Transverse colon (tissue), 4 donors: ENCODE data around the gene PDGFD. TPM values are rescaled to one million over a fixed set of nuclear protein-coding genes. Genes with fewer than 3 reads are reported as not detected.

ENCODE experiments used
- DNase-seq: peaks from one replicate; pipeline ENCODE4 v3.0.0-alpha.2; 2019
- H3K27ac ChIP-seq, 4 donors: fragments of 200-600 bp; sonication (generic); 2 replicates each; pipeline ENCODE4 v1.5.1; 2016 to 2018; ENCODE audit warnings: inconsistent platforms in 4 of 4
- H3K27me3 ChIP-seq: fragments of 200-600 bp; sonication (generic); 2 replicates; pipeline ENCODE4 v1.5.1; 2017; ENCODE audit warnings: inconsistent platforms
- H3K36me3 ChIP-seq, 4 donors: fragments of 200-600 bp; sonication (generic); 2 replicates each; pipeline ENCODE4 v1.5.1; 2017 to 2019; ENCODE audit warnings: inconsistent platforms in 4 of 4
- H3K4me1 ChIP-seq, 4 donors: fragments of 200-600 bp; sonication (generic); 2 replicates each; pipeline ENCODE4 v1.5.1; 2017 to 2020; ENCODE audit warnings: inconsistent platforms in 4 of 4
- H3K4me3 ChIP-seq, 4 donors: fragments of 200-600 bp; sonication (generic); 1 replicate in 1 of 4; 2 replicates in 3 of 4; pipeline versions ENCODE4 v1.5.1 to v1.6.1; 2017 to 2019; ENCODE audit warnings: inconsistent platforms in 4 of 4
- H3K9me3 ChIP-seq, 2 donors: fragments of 200-600 bp; sonication (generic); 2 replicates each; pipeline ENCODE4 v1.5.1; 2017 to 2019; ENCODE audit warnings: inconsistent platforms in 2 of 2
- CTCF ChIP-seq, 5 experiments: fragments of 200-600 bp in 3 of 5; fragments of 450-650 bp in 2 of 5; sonication (generic) in 3 of 5; IDR thresholded peaks; 1 replicate in 2 of 5; 2 replicates in 3 of 5; pipeline ENCODE4 v1.5.1; 2016 to 2017; ENCODE audit warnings: antibody characterized with exemption in 5 of 5, inconsistent platforms in 3 of 5, mild to moderate bottlenecking in 2 of 5, moderate library complexity in 1 of 5
- EP300 ChIP-seq: sonication (generic); formaldehyde crosslinking; IDR thresholded peaks from one replicate; pipeline ENCODE4 v1.6.1; 2017; ENCODE audit warnings: antibody characterized with exemption, low read depth
- POLR2A ChIP-seq: fragments of 450-650 bp; IDR thresholded peaks from one replicate; pipeline ENCODE4 v1.6.1; 2016; ENCODE audit warnings: antibody characterized with exemption, mild to moderate bottlenecking, moderate library complexity
- POLR2AphosphoS5 ChIP-seq, 3 donors: sonication (generic); formaldehyde crosslinking; IDR thresholded peaks; one replicate each; pipeline ENCODE4 v1.6.1; 2016; ENCODE audit warnings: antibody characterized with exemption in 3 of 3
- WGBS, 2 donors: methylation state at CpG; one replicate each; pipeline ENCODE4 v1.1.5; 2018; ENCODE audit warnings: low coverage in 1 of 2; 5-methylcytosine and 5-hydroxymethylcytosine counted together
- in situ Hi-C, 4 donors: fragments of 200-750 bp; cut with MboI; loops; one replicate each; pipeline versions ENCODE4 v1.15.0 to v1.15.1; 2017; ENCODE audit warnings: low sequenced_read_pairs in 3 of 4, low pct_ligation_motif_present in 1 of 4, low pct_unique_long_range_greater_than_20kb in 1 of 4
- intact Hi-C: fragments of 100-400 bp; cut with DNase I; formaldehyde crosslinking; loops from one replicate; pipeline ENCODE4 v1.15.1; 2023; ENCODE audit warnings: low total_unique reads
- total RNA-seq, 4 donors: library from RNA; depleted of rRNA; stranded (reverse); fragments of >200 nt; gene quantifications; one replicate each; pipeline ENCODE4 v1.1.0, GENCODE V29; 2016

PDGFD gene
- total RNA-seq, 4 donors from 2014 or later = 2.3 to 6.0 (median 3.8) TPM; not detected in 1

DNA sequence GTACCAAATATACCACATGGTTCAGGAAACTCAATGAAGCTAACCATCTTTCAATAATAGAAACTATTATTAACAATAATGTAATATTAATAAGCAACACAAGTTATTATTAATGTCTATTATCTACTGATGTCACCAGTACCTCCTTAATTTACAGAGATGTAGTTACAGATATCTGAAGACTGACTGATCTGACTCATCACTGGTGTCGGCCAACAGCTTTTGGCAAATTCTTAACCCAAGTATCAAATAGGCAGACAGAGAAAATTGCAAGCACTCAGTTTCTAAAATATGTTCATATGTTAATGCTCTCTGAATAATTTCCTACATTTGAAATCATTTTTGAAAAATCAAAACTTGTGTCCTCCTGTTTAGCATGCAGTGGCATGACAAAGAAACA, 227.9 kb downstream of the PDGFD start:
- WGBS, 2 donors = 73 to 78% methylated on average over 1 of the region's 1 CpG
- DNase-seq = no peak
- H3K9me3 ChIP-seq = no peaks in the 10 kb centered on the region
- in situ Hi-C loops (no loop called here), intact Hi-C loops (no loop called here)
- no peaks in the 10 kb centered on the region for H3K27me3 ChIP-seq
- no peak overlapping the region for H3K4me3 ChIP-seq
- no peak overlapping the region for H3K27ac ChIP-seq
- no peaks in the 10 kb centered on the region for H3K4me1 ChIP-seq
- no peaks in the 10 kb centered on the region for H3K36me3 ChIP-seq
- TF ChIP-seq EP300 = no peak
- no peak for TF ChIP-seq CTCF (IDR thresholded peaks at IDR 0.05)
- TF ChIP-seq POLR2AphosphoS5 (IDR thresholded peaks at IDR 0.05) = no peak
- TF ChIP-seq POLR2A = no peak

DNA sequence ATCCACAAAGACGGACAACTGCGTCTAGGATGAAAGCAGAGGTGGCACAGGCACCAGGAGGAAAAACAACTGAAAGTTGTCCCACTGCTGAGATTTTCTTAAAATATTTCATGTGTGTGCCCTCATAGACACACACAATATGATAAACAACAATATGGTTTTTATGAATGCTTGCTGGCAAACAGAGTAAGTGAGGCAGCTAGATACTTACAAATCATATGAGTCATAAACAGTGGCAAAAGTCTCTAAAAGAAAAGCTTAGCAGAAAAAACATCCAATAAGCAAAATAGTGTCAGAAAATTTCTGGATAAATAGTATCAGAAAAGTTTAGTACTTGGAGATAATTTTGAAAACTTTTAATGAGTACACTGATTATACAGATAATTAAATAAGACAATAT, 228.7 kb downstream of the PDGFD start:
- Histone ChIP-seq H3K4me3 (no peak overlapping the region), H3K27ac (no peak overlapping the region), H3K36me3 (no peaks in the 10 kb centered on the region), H3K27me3 (no peaks in the 10 kb centered on the region), H3K4me1 (no peaks in the 10 kb centered on the region), H3K9me3 (no peaks in the 10 kb centered on the region)
- DNase-seq = no peak
- in situ Hi-C loops (no loop called here), intact Hi-C loops (no loop called here)
- TF ChIP-seq POLR2A (no peak), EP300 (no peak), CTCF (IDR thresholded peaks at IDR 0.05) (no peak), POLR2AphosphoS5 (IDR thresholded peaks at IDR 0.05) (no peak)
- WGBS, 2 donors = 90 to 99% methylated on average over 2 of the region's 2 CpGs

- Histone ChIP-seq H3K4me1 (peaks cover 0 to 10% (median 0%) of the 10 kb centered on the region in 4 donors), H3K27me3 (no peaks in the 10 kb centered on the region), H3K27ac (peak overlapping the region in 1 of 4 donors; percentile 42), H3K36me3 (no peaks in the 10 kb centered on the region), H3K9me3 (no peaks in the 10 kb centered on the region), H3K4me3 (no peak overlapping the region)
- intact Hi-C loops (no loop called here), in situ Hi-C loops (no loop called here)
- TF ChIP-seq POLR2AphosphoS5 (IDR thresholded peaks at IDR 0.05) = no peak
- TF ChIP-seq POLR2A = no peak
- no peak for TF ChIP-seq CTCF (IDR thresholded peaks at IDR 0.05)
- WGBS, 2 donors = 74% methylated on average over 3 of the region's 3 CpGs; no CpG with 5 or more reads in 1 of the 2 donors
- no peak for DNase-seq
Measured at GRCh38 chr11:103929170-103929903, 234.6 kb downstream of the PDGFD start.

GRCh38 chr11:103928802-103929161, 235.2 kb downstream of the PDGFD start:
- H3K27me3 ChIP-seq = no peaks in the 10 kb centered on the region
- peak overlapping the region in 1 of 4 donors; percentile 42 for H3K27ac ChIP-seq
- H3K36me3 ChIP-seq = no peaks in the 10 kb centered on the region
- in situ Hi-C loops = no loop called here
- peaks cover 0 to 10% (median 0%) of the 10 kb centered on the region in 4 donors for H3K4me1 ChIP-seq
- 76% methylated on average over 5 of the region's 5 CpGs; no CpG with 5 or more reads in 1 of the 2 donors for WGBS, 2 donors
- no peak for DNase-seq
- intact Hi-C loops = no loop called here
- H3K4me3 ChIP-seq = no peak overlapping the region
- TF ChIP-seq CTCF (IDR thresholded peaks at IDR 0.05) (no peak), EP300 (no peak), POLR2A (no peak), POLR2AphosphoS5 (IDR thresholded peaks at IDR 0.05) (no peak)
- no peaks in the 10 kb centered on the region for H3K9me3 ChIP-seq
